ENCODE measurements around the gene PARD3. TPM values are rescaled to one million over a fixed set of nuclear protein-coding genes. Genes with fewer than 3 reads are reported as not detected.

Gene PARD3
- total and polyA plus RNA-seq, 10 of the 15 experiments (the other 5 are each of a cell fraction or from before 2014, with no cell fraction given), result 2.6 to 43.1 (median 13.9) TPM

- TF ChIP-seq CBFB (IDR thresholded peaks at IDR 0.05; ENCODE audit: low read depth) (no peak), FOXK2 (IDR thresholded peaks at IDR 0.05) (no peak), GABPA (IDR thresholded peaks at IDR 0.05; ENCODE audit: low read depth) (no peak)
Observed at GRCh38 chr10:34127676-34128075, 687.4 kb downstream of the PARD3 start (continued).

- Histone ChIP-seq H3K36me3 (ENCODE audit: control insufficient read depth in 2 of 2, insufficient read depth in 2 of 2, low read length in 1 of 2) (no peaks in the 10 kb centered on the region), H3K9ac (ENCODE audit: control insufficient read depth, insufficient read depth, low read length) (no peak overlapping the region), H3K79me2 (ENCODE audit: control insufficient read depth, insufficient read depth, low read length) (no peaks in the 10 kb centered on the region), H2AFZ (ENCODE audit: control insufficient read depth, low read depth, low read length) (no peak overlapping the region), H3K27me3 (replicated peaks in 1 of 2; ENCODE audit: control insufficient read depth in 2 of 2, insufficient read depth in 2 of 2, low read length in 1 of 2) (no peaks in the 10 kb centered on the region), H3K4me1 (ENCODE audit: control insufficient read depth, insufficient read depth, low read length) (no peaks in the 10 kb centered on the region), H3K4me2 (ENCODE audit: control insufficient read depth, insufficient read depth) (no peak overlapping the region), H3K27ac (ENCODE audit: control insufficient read depth, insufficient read depth) (no peak overlapping the region), H3K9me3 (replicated peaks; ENCODE audit: control insufficient read depth, insufficient read depth, low read length) (no peaks in the 10 kb centered on the region), H4K20me1 (ENCODE audit: control insufficient read depth, insufficient read depth) (no peaks in the 10 kb centered on the region), H3K4me3 (no peak overlapping the region)
- WGBS (ENCODE audit: insufficient coverage, insufficient replicate concordance, low lambda C conversion rate, missing lambda C conversion rate), result 58% methylated on average over 1 of the region's 1 CpG
- in situ Hi-C loops (cut with MboI) (no loop called here), intact Hi-C loops (cut with micrococcal nuclease; ENCODE audit: unreplicated experiment) (no loop called here)
- POLR2A ChIA-PET, result interaction anchor here (0.6 to 2.0 kb wide), 9 partner anchors 8 to 810 kb away, joined by 3 to 7 read pairs (median 4); no protein-coding TSS in a partner anchor
- BruUV-seq (replicated peaks), result no TSS peak
- ATAC-seq, result no peak
- SMC1A ChIA-PET (ENCODE audit: uncharacterized antibody, unreplicated experiment), result interaction anchor here (0.7 to 4.3 kb wide), 17 partner anchors 9 to 799 kb away, joined by 3 to 14 read pairs (median 5); no protein-coding TSS in a partner anchor
- FAIRE-seq, result no peak
- RAD21 ChIA-PET (ENCODE audit: unreplicated experiment), result interaction anchor here (0.7 to 2.5 kb wide), 13 partner anchors 9 to 933 kb away, joined by 3 to 12 read pairs (median 3); no protein-coding TSS in a partner anchor
- DNase-seq (ENCODE audit: low read depth, low spot score), result no peak
- TF ChIP-seq ETV6 (conservative IDR thresholded peaks at IDR 0.05 in 1 of 2, IDR thresholded peaks at IDR 0.05 in 1 of 2; ENCODE audit: borderline replicate concordance in 1 of 2, low read depth in 1 of 2), result no peak
- no peak for TF ChIP-seq NR2F1 (conservative IDR thresholded peaks at IDR 0.05)
- no peak for TF ChIP-seq CHD2 (IDR thresholded peaks at IDR 0.05; ENCODE audit: borderline replicate concordance, low read depth, low read length)
- no peak for TF ChIP-seq USF2 (IDR thresholded peaks at IDR 0.05; ENCODE audit: borderline replicate concordance, low read depth, low read length)
- TF ChIP-seq ATF7 (IDR thresholded peaks at IDR 0.05; ENCODE audit: low read depth), result no peak
- TF ChIP-seq ZNF592 (IDR thresholded peaks at IDR 0.05), result no peak
- no peak for TF ChIP-seq CBFB (IDR thresholded peaks at IDR 0.05; ENCODE audit: low read depth)
- no peak for TF ChIP-seq CBX3 (IDR thresholded peaks at IDR 0.05; ENCODE audit: borderline replicate concordance, low read depth)
- CTCF ChIA-PET, result interaction anchor here (1.0 to 2.6 kb wide), 7 partner anchors 8 to 30 kb away, joined by 3 to 9 read pairs (median 4); no protein-coding TSS in a partner anchor
Observed at GRCh38 chr10:34126371-34127151, 688.5 kb downstream of the PARD3 start.

Data from GM12878 (cell line).